ENCODE data around the gene SLC35F4. TPM values are rescaled to one million over a fixed set of nuclear protein-coding genes. Genes with fewer than 3 reads are reported as not detected.

Gene SLC35F4
- total and polyA plus RNA-seq, 2 of the 4 experiments (the other 2 are of a cell fraction): not detected

DNA sequence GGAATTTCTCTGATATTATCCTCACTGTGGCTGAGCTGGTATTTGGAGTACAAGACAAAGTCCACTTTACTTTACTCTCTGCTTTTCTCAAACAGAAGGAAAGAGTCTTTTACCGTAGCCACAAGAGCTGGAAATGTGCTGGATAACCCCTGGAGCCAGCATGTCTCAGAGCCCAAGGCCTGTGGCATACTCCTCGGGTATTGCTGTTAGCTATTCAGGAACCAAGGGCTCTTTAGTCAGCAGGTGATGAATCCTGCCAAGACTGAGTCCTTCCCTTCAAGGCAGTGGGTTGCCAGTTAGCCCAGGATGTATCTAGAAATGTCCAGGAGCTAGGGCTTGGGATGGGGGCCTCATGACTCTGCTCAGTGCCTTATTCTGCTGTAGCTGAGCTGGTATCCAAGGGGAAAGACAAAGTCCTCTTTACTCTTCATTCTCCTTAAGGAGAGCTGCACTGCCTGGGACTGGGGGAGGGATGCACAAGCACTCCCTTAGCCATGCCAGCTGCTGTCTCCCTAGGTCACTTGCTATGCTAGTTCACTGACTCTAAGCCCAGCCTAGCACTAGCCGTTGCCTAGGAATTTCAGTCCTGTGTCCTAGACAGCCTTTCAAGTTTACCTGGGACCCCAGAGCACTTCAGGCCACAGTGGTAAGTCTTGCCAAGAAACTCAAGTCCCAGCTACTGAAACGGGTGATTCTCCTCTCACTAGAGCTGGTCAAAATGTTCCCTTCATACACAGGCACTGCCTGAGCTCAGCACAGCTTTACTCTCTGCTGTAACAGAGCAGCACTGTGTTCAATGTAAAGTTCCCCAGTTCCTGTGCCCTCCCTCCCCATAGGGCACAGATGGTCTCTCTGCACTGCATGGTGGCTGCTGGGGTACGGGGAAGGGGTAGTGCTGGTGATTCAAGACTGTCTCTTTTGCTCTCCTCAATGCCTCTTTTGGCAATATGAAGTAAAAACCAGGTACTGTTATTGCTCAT lies 136.4 kb downstream of the SLC35F4 start:
- no peak overlapping the region for H3K27ac ChIP-seq (ENCODE audit: insufficient read depth, low read length)
- no peak overlapping the region for H4K8ac ChIP-seq (ENCODE audit: low read depth in 2 of 2, low read length in 2 of 2)
- H3K4me2 ChIP-seq (ENCODE audit: low read depth, low read length): no peak overlapping the region
- no peak overlapping the region for H3K14ac ChIP-seq (replicated peaks; ENCODE audit: low read depth, low read length)
- H3K9me3 ChIP-seq (ENCODE audit: control insufficient read depth, insufficient read depth, low read length): peaks cover 7% of the 10 kb centered on the region; the same call in 1 of the 2 replicates
- no peak overlapping the region for H4K91ac ChIP-seq (ENCODE audit: insufficient read depth, low read depth, low read length)
- no peak overlapping the region for H3K9ac ChIP-seq (ENCODE audit: low read depth, low read length)
- H3K56ac ChIP-seq (ENCODE audit: extremely low read depth, insufficient read depth, low read length): no peak overlapping the region
- no peak overlapping the region for H3K18ac ChIP-seq (ENCODE audit: low read depth, low read length)
- H3K4ac ChIP-seq (ENCODE audit: low read depth, low read length): no peak overlapping the region
- H3K9me1 ChIP-seq (ENCODE audit: insufficient read depth, low read length): no peaks in the 10 kb centered on the region
- H2AK5ac ChIP-seq (ENCODE audit: low read depth, low read length): no peak overlapping the region
- no peaks in the 10 kb centered on the region for H3K79me1 ChIP-seq (ENCODE audit: low read depth in 1 of 2, low read length in 2 of 2)
- no peaks in the 10 kb centered on the region for H3K4me1 ChIP-seq (ENCODE audit: control insufficient read depth, insufficient read depth, low read length)
- no peak overlapping the region for H2BK120ac ChIP-seq (ENCODE audit: low read depth, low read length)
- H3K4me3 ChIP-seq (ENCODE audit: insufficient read depth, low read depth, low read length): no peak overlapping the region
- no peak overlapping the region for H3K23ac ChIP-seq (ENCODE audit: low read depth, low read length)
- H2BK5ac ChIP-seq (ENCODE audit: low read depth, low read length, poor library complexity, severe bottlenecking): no peak overlapping the region
- H2BK20ac ChIP-seq (ENCODE audit: low read depth, low read length): no peak overlapping the region
- H2AK9ac ChIP-seq (replicated peaks; ENCODE audit: low read depth, low read length, poor library complexity): no peak overlapping the region
- H4K20me1 ChIP-seq (ENCODE audit: insufficient read depth, low read length): no peaks in the 10 kb centered on the region
- DNase-seq (no peak), ATAC-seq (ENCODE audit: low read depth) (no peak)
- no peaks in the 10 kb centered on the region for H3K27me3 ChIP-seq (ENCODE audit: control insufficient read depth, insufficient read depth, low read length)
- no TSS peak for BruUV-seq (replicated peaks)
- 21% methylated on average over 2 of the region's 5 CpGs; no CpG with 5 or more reads in 1 of the 2 experiments for WGBS, 2 experiments (ENCODE audit: extremely low coverage in 2 of 2, insufficient read length in 1 of 2)
- in situ Hi-C loops (cut with MboI; ENCODE audit: low sequenced_read_pairs) (no loop called here), dilution Hi-C loops (cut with HindIII; ENCODE audit: low sequenced_read_pairs, unreplicated experiment) (no loop called here), intact Hi-C loops (cut with micrococcal nuclease) (loop anchor here (10.0 kb wide), 1 partner anchor 325 kb away; no protein-coding TSS in a partner anchor)
- POLR2A ChIA-PET (ENCODE audit: unreplicated experiment): no interaction called here
- no peak overlapping the region for H2BK15ac ChIP-seq (ENCODE audit: low read depth, low read length)
- no peak overlapping the region for H4K5ac ChIP-seq (ENCODE audit: low read depth, low read length)
- H3K36me3 ChIP-seq (ENCODE audit: control insufficient read depth, insufficient read depth, low read length): no peaks in the 10 kb centered on the region
- no peak overlapping the region for H2AFZ ChIP-seq (replicated peaks; ENCODE audit: low read length, poor library complexity)
- CTCF ChIA-PET: no interaction called here
- TF ChIP-seq SMC3 (IDR thresholded peaks at IDR 0.05; ENCODE audit: low read depth, low read length) (no peak), RFX5 (IDR thresholded peaks at IDR 0.05; ENCODE audit: low read depth, low read length) (no peak), RAD21 (IDR thresholded peaks at IDR 0.05; ENCODE audit: low read length) (no peak), CHD1 (IDR thresholded peaks at IDR 0.05; ENCODE audit: low read depth, low read length) (no peak), MAZ (IDR thresholded peaks at IDR 0.05; ENCODE audit: borderline replicate concordance, low read depth, low read length) (no peak), NFE2L2 (IDR thresholded peaks at IDR 0.05; ENCODE audit: low read depth, low read length) (no peak), MAFK (IDR thresholded peaks at IDR 0.05; ENCODE audit: low read depth, low read length) (no peak), FOS (IDR thresholded peaks at IDR 0.05; ENCODE audit: low read depth, low read length) (no peak), POLR2A (IDR thresholded peaks at IDR 0.05; ENCODE audit: low read depth, low read length) (no peak), BHLHE40 (IDR thresholded peaks at IDR 0.05; ENCODE audit: low read depth, low read length) (no peak), RCOR1 (IDR thresholded peaks at IDR 0.05; ENCODE audit: insufficient replicate concordance, low read length) (no peak)
- TF ChIP-seq, protein P1, sequence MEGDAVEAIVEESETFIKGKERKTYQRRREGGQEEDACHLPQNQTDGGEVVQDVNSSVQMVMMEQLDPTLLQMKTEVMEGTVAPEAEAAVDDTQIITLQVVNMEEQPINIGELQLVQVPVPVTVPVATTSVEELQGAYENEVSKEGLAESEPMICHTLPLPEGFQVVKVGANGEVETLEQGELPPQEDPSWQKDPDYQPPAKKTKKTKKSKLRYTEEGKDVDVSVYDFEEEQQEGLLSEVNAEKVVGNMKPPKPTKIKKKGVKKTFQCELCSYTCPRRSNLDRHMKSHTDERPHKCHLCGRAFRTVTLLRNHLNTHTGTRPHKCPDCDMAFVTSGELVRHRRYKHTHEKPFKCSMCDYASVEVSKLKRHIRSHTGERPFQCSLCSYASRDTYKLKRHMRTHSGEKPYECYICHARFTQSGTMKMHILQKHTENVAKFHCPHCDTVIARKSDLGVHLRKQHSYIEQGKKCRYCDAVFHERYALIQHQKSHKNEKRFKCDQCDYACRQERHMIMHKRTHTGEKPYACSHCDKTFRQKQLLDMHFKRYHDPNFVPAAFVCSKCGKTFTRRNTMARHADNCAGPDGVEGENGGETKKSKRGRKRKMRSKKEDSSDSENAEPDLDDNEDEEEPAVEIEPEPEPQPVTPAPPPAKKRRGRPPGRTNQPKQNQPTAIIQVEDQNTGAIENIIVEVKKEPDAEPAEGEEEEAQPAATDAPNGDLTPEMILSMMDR (conservative IDR thresholded peaks at IDR 0.05; ENCODE audit: low read depth, low read length): no peak
- TF ChIP-seq, protein P2, sequence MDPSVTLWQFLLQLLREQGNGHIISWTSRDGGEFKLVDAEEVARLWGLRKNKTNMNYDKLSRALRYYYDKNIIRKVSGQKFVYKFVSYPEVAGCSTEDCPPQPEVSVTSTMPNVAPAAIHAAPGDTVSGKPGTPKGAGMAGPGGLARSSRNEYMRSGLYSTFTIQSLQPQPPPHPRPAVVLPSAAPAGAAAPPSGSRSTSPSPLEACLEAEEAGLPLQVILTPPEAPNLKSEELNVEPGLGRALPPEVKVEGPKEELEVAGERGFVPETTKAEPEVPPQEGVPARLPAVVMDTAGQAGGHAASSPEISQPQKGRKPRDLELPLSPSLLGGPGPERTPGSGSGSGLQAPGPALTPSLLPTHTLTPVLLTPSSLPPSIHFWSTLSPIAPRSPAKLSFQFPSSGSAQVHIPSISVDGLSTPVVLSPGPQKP (IDR thresholded peaks at IDR 0.05; ENCODE audit: borderline replicate concordance, low read depth, low read length): no peak
- TF ChIP-seq, protein P3, sequence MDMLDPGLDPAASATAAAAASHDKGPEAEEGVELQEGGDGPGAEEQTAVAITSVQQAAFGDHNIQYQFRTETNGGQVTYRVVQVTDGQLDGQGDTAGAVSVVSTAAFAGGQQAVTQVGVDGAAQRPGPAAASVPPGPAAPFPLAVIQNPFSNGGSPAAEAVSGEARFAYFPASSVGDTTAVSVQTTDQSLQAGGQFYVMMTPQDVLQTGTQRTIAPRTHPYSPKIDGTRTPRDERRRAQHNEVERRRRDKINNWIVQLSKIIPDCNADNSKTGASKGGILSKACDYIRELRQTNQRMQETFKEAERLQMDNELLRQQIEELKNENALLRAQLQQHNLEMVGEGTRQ (IDR thresholded peaks at IDR 0.05; ENCODE audit: low read depth, low read length): no peak
